HG02610 (cell line): ENCODE measurements around the gene HP1BP3.

Source experiments
- ATAC-seq: cut with Tn5 transposase; IDR thresholded peaks from one replicate; pipeline ENCODE4 v1.9.1; 2021; ENCODE audit warnings: mild to moderate bottlenecking, moderate library complexity; ENCODE audit not compliant: unreplicated experiment

The HP1BP3 gene

DNA sequence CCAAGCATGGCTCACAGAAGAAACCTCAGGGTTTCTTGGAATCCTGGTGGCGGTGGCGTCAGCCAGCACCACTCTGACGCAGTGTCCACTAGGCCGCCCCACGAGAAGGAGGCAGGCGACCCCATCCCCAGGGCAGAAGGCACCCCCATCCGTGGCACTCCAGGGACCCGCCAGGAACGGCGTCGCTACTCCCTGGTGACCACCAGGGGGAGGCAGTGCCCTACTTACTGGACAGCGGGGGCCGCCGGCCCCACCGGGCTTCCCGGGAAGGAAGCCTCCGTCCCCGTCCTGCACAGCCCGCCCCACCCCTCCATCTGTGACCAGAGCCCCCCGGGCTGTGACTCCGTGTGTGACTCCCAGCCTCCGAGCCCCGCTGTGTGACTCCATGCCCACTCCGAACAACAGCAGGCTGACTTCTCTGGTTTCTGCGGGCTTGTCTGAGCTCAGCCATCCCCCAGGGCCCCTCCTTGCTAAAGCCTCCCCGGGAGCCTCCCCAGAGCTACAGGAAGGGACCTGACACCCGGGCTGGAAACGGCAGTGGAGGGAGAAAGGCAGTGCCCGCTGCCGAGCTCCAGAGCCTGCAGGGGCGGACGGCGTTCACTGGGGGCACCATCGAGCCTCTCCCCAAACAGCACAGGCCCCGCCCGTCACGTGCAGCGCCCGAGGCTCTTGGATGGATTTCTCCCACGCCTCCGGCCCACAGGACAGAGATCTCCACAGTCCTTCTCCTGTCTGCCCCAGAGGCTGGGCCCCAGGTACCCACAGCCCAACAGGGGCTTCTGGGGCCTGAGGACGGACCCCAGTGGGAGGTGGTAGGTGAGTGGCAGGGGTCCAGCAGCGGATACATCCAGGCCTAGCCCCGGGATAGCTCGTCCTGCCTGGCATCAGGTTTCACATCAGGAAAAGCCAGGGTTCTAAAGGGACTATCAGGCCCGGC is 90.4 kb downstream of the HP1BP3 start:
- peak; percentile 69 for ATAC-seq

DNA sequence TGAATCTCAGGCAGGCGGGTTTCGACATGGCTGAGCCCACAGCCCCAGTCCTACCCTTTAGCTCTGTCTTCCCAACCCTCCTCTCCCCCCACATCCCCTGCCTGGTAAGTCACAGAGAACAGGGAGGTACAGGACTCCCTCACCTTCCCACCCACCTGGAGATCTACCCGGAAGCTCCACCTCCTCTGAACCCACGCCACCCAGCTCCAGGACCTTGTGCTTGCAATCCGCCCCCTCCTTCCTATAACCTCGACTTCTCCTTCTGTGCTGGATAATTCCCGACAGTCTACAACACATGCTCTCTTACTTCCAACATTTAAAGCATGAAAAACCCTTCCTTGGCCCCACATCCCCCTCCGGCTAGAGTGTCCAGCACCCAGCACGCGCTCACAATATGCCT is 91.6 kb downstream of the HP1BP3 start:
- no peak for ATAC-seq

- ATAC-seq: no peak
Measured at GRCh38 chr1:20693623-20694022, 93.5 kb downstream of the HP1BP3 start.
